ENCODE measurements around the gene ZC3H14. TPM values are rescaled to one million over a fixed set of nuclear protein-coding genes. Genes with fewer than 3 reads are reported as not detected.
A peak's percentile ranks its signal among the peaks of the same experiment; 100 is the strongest.

Gene ZC3H14
- total RNA-seq, 1 donor from 2014 or later, result 59.6 TPM

GRCh38 chr14:88599761-88600439 lies 37.1 kb downstream of the ZC3H14 start:
- Mint-ChIP-seq H3K4me3 (ENCODE audit: unreplicated experiment) (no peak overlapping the region), H3K36me3 (ENCODE audit: unreplicated experiment) (peaks cover 21% of the 10 kb centered on the region), H3K4me1 (ENCODE audit: low read depth, unreplicated experiment) (peaks cover 9% of the 10 kb centered on the region), H3K27ac (ENCODE audit: unreplicated experiment) (peak overlapping the region; percentile 49), H3K27me3 (ENCODE audit: unreplicated experiment) (peaks cover 2% of the 10 kb centered on the region), H3K9me3 (ENCODE audit: unreplicated experiment) (peaks cover 3% of the 10 kb centered on the region)
- no peak for TF ChIP-seq CTCF (IDR thresholded peaks at IDR 0.05; ENCODE audit: partially characterized antibody, unreplicated experiment)
- DNase-seq, result no peak

- Mint-ChIP-seq H3K27me3 (ENCODE audit: unreplicated experiment) (peaks cover 2% of the 10 kb centered on the region), H3K36me3 (ENCODE audit: unreplicated experiment) (peaks cover 19% of the 10 kb centered on the region)
- no peak for DNase-seq
These were observed 41.4 kb downstream of the ZC3H14 start for GRCh38 chr14:88604212-88604611.

DNA sequence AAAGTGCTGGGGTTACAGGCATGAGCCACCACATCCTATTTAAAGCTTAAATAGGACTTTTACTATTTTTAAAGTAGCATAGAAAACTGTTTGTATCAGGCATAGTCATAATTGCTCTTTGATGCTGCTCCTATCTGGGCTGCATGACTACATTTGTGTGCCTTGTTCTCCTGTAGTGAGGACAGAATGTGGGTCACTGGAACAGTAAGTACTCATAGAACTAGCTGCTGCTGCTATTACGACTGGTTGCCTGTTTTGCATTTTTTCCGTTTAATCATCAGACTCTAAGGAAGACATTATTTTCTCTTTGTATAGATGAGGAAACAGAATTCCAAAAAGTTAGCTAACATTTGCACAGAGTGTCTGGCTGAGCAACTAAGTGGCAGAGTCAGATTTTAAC lies 42.8 kb downstream of the ZC3H14 start:
- Mint-ChIP-seq H3K4me3 (ENCODE audit: unreplicated experiment) (no peak overlapping the region), H3K27me3 (ENCODE audit: unreplicated experiment) (peaks cover 2% of the 10 kb centered on the region), H3K9me3 (ENCODE audit: unreplicated experiment) (peaks cover 3% of the 10 kb centered on the region), H3K36me3 (ENCODE audit: unreplicated experiment) (peaks cover 8% of the 10 kb centered on the region), H3K4me1 (ENCODE audit: low read depth, unreplicated experiment) (peaks cover 6% of the 10 kb centered on the region), H3K27ac (ENCODE audit: unreplicated experiment) (peak overlapping the region; percentile 70)
- no peak for DNase-seq
- TF ChIP-seq CTCF (IDR thresholded peaks at IDR 0.05; ENCODE audit: partially characterized antibody, unreplicated experiment), result no peak

More at GRCh38 chr14:88604212-88604611, 41.4 kb downstream of the ZC3H14 start:
- Mint-ChIP-seq H3K4me3 (ENCODE audit: unreplicated experiment) (no peak overlapping the region), H3K27ac (ENCODE audit: unreplicated experiment) (peak overlapping the region; percentile 68), H3K4me1 (ENCODE audit: low read depth, unreplicated experiment) (peaks cover 6% of the 10 kb centered on the region), H3K9me3 (ENCODE audit: unreplicated experiment) (peaks cover 3% of the 10 kb centered on the region)
- no peak for TF ChIP-seq CTCF (IDR thresholded peaks at IDR 0.05; ENCODE audit: partially characterized antibody, unreplicated experiment)

DNA sequence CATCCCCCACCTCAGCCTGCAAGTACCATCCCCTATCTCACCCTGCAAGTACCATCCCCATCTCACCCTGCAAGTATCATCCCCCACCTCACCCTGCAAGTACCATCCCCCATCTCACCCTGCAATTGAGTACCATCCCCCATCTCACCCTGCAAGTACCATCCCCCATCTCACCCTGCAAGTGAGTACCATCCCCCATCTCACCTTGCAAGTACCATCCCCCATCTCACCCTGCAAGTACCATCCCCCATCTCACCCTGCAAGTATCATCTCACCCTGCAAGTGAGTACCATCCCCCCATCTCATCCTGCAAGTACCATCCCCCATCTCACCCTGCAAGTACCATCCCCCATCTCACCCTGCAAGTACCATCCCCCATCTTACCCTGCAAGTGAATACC lies 45.0 kb downstream of the ZC3H14 start:
- no peak overlapping the region for H3K27ac Mint-ChIP-seq (ENCODE audit: unreplicated experiment)
- no peaks in the 10 kb centered on the region for H3K27me3 Mint-ChIP-seq (ENCODE audit: unreplicated experiment)
- peaks cover 5% of the 10 kb centered on the region for H3K36me3 Mint-ChIP-seq (ENCODE audit: unreplicated experiment)
- peaks cover 10% of the 10 kb centered on the region for H3K4me1 Mint-ChIP-seq (ENCODE audit: low read depth, unreplicated experiment)
- no peak overlapping the region for H3K4me3 Mint-ChIP-seq (ENCODE audit: unreplicated experiment)
- no peak for DNase-seq
- H3K9me3 Mint-ChIP-seq (ENCODE audit: unreplicated experiment), result peaks cover 3% of the 10 kb centered on the region
- no peak for TF ChIP-seq CTCF (IDR thresholded peaks at IDR 0.05; ENCODE audit: partially characterized antibody, unreplicated experiment)

- Mint-ChIP-seq H3K27me3 (ENCODE audit: unreplicated experiment) (no peaks in the 10 kb centered on the region), H3K9me3 (ENCODE audit: unreplicated experiment) (no peaks in the 10 kb centered on the region), H3K27ac (ENCODE audit: unreplicated experiment) (no peak overlapping the region), H3K4me3 (ENCODE audit: unreplicated experiment) (no peak overlapping the region), H3K36me3 (ENCODE audit: unreplicated experiment) (peaks cover 4% of the 10 kb centered on the region), H3K4me1 (ENCODE audit: low read depth, unreplicated experiment) (peaks cover 14% of the 10 kb centered on the region)
- no peak for DNase-seq
- peak; percentile 16 for TF ChIP-seq CTCF (IDR thresholded peaks at IDR 0.05; ENCODE audit: partially characterized antibody, unreplicated experiment)
These were observed 49.0 kb downstream of the ZC3H14 start for GRCh38 chr14:88611878-88612277.

Measured in glutamatergic neuron (in vitro differentiated cells).